Fibroblast of lung (primary cell): ENCODE measurements around the gene DNAI2.

Source experiments
- EZH2 ChIP-seq: IDR thresholded peaks from 2 replicates; pipeline ENCODE4 v1.5.1; 2012; ENCODE audit warnings: low read length, control low read depth, mild to moderate bottlenecking; ENCODE audit errors: missing control alignments
- TF ChIP-seq, protein P1 (sequence below), 2 donors: IDR thresholded peaks in 1 of 2; conservative IDR thresholded peaks in 1 of 2; 1 replicate in 1 of 2; 2 replicates in 1 of 2; pipeline ENCODE4 v1.5.1; 2011 to 2012; ENCODE audit warnings: low read length in 2 of 2, control low read depth in 1 of 2, inconsistent platforms in 1 of 2, low read depth in 1 of 2, mild to moderate bottlenecking in 1 of 2

DNA sequence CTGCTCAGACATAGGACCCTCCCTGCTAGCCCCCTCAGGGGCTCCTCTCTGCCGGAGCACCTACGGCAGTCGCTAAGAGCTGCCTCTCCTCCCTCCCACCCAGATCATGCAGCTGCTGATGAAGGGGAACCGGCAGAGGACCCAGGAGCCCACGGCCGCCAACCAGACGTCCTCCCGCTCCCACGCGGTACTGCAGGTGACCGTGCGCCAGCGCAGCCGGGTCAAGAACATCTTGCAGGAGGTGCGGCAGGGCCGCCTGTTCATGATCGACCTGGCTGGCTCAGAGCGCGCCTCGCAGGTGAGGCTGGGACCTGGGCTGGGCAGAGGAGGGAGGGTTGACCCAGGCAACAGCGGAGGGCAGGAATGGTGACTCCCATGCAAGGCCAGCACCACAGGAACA is 70.6 kb downstream of the DNAI2 start:
- TF ChIP-seq, protein P1, sequence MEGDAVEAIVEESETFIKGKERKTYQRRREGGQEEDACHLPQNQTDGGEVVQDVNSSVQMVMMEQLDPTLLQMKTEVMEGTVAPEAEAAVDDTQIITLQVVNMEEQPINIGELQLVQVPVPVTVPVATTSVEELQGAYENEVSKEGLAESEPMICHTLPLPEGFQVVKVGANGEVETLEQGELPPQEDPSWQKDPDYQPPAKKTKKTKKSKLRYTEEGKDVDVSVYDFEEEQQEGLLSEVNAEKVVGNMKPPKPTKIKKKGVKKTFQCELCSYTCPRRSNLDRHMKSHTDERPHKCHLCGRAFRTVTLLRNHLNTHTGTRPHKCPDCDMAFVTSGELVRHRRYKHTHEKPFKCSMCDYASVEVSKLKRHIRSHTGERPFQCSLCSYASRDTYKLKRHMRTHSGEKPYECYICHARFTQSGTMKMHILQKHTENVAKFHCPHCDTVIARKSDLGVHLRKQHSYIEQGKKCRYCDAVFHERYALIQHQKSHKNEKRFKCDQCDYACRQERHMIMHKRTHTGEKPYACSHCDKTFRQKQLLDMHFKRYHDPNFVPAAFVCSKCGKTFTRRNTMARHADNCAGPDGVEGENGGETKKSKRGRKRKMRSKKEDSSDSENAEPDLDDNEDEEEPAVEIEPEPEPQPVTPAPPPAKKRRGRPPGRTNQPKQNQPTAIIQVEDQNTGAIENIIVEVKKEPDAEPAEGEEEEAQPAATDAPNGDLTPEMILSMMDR (conservative IDR thresholded peaks at IDR 0.05 in 1 of 2, IDR thresholded peaks at IDR 0.05 in 1 of 2; ENCODE audit: low read depth in 1 of 2, low read length in 2 of 2) = no peak
- no peak for TF ChIP-seq EZH2
